ENCODE data around the gene PCBP3. TPM values are rescaled to one million over a fixed set of nuclear protein-coding genes. Genes with fewer than 3 reads are reported as not detected.
"Not testable (repeated sequence)": the region's sequence is repeated elsewhere in the genome, so short reads cannot be mapped to it uniquely, and the experiment has no call there.

Gene PCBP3
- total RNA-seq, 1 experiment from 2014 or later = 15.2 TPM

DNA sequence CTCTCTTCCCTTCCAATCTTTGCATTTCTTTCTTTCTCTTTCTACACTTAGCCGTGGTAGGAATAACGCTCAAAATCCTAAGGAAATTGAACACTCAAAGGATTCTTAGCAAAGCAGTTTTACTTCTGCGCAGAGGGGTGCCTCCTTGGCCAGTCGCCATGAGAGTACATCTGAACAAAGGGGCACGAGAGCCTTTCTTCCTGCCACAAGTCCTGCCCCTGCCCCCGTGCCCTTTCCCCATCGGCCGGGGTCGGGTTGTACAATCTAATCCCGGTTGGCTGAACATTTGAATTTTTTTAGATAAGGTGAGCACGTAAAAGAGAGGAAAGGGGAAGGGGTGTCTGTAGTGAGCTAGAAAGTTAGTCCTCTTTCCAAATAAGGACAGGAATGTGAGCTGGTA, 309.4 kb downstream of the PCBP3 start:
- no peak overlapping the region for H3K27ac ChIP-seq
- no peak for DNase-seq (ENCODE audit: low read depth in 1 of 2, low spot score in 2 of 2)
- no peaks in the 10 kb centered on the region for H3K36me3 ChIP-seq
- H3K27me3 ChIP-seq (replicated peaks) = no peaks in the 10 kb centered on the region
- no peaks in the 10 kb centered on the region for H3K9me3 ChIP-seq (replicated peaks)
- no peak overlapping the region for H3K4me3 ChIP-seq
- no peaks in the 10 kb centered on the region for H3K4me1 ChIP-seq (replicated peaks)

DNA sequence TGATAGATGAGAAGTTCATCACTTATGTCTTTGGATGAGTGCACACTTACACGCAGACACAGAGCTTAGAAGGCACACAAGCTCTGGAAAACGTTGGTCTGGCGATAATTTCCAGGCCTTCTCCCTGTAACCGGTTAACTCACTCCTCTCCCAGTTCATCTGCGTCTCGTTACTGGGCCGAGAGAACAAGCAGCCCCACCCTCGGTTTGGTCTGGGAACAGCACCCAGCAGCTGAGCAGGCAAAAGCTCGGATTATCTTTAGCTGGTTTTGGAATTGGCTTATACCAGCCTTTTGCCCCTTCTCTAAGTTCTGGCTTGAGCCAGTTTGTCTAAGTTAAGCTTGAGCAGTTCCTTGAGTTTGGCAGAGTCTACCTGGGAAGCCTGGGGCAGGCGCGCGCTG, 310.7 kb downstream of the PCBP3 start:
- no peaks in the 10 kb centered on the region for H3K4me1 ChIP-seq (replicated peaks)
- H3K9me3 ChIP-seq (replicated peaks) = no peaks in the 10 kb centered on the region
- H3K27me3 ChIP-seq (replicated peaks) = no peaks in the 10 kb centered on the region
- no peak for DNase-seq (ENCODE audit: low read depth in 1 of 2, low spot score in 2 of 2)
- no peak overlapping the region for H3K4me3 ChIP-seq
- H3K27ac ChIP-seq = no peak overlapping the region
- H3K36me3 ChIP-seq = no peaks in the 10 kb centered on the region

DNA sequence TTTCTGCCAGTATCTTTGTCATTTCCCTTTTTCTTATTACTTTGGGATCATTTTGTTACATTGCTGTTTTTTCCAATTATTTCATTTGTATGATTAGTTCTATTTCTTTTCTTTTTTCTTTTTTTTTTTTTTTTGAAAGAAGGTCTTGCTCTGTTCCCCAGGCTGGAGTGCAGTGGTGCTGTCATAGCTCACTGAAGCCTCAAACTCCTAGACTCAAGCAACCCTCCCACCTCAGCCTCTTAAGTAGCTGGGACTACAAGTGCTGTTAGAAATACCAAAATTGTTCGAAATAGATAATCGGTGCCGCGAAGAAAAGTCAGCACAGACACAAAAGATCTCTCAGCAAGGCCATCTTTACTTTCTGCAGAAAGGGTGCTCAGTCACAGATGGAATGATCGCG, 311.4 kb downstream of the PCBP3 start:
- no peaks in the 10 kb centered on the region for H3K36me3 ChIP-seq
- H3K27me3 ChIP-seq (replicated peaks) = no peaks in the 10 kb centered on the region
- H3K4me3 ChIP-seq = no peak overlapping the region
- no peak for DNase-seq (ENCODE audit: low read depth in 1 of 2, low spot score in 2 of 2)
- no peaks in the 10 kb centered on the region for H3K9me3 ChIP-seq (replicated peaks)
- no peaks in the 10 kb centered on the region for H3K4me1 ChIP-seq (replicated peaks)
- H3K27ac ChIP-seq = no peak overlapping the region

DNA sequence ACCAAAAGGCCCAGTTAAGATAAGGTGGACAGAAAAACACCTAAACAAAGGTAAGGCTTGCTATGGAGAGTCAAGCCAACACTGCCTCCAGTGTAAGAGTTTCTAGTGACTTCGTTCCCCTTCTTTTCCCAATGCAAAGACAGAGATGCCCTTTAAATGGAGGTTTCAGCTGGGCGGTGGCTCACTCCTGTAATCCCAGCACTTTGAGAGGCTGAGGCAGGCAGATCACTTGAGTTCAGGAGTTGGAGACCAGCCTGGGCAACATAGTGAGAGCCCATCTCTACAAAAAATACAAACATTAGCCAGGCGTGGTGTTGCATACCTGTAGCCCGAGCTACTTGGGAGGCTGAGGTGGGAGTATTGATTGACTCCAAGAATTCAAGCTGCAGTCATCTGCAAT, 314.0 kb downstream of the PCBP3 start:
- Histone ChIP-seq H3K36me3 (no peaks in the 10 kb centered on the region), H3K27me3 (replicated peaks) (no peaks in the 10 kb centered on the region), H3K4me1 (replicated peaks) (no peaks in the 10 kb centered on the region), H3K9me3 (replicated peaks) (peaks cover 3% of the 10 kb centered on the region; the same call in 1 of the 2 replicates), H3K27ac (no peak overlapping the region), H3K4me3 (no peak overlapping the region)
- no peak for DNase-seq (ENCODE audit: low read depth in 1 of 2, low spot score in 2 of 2)

DNA sequence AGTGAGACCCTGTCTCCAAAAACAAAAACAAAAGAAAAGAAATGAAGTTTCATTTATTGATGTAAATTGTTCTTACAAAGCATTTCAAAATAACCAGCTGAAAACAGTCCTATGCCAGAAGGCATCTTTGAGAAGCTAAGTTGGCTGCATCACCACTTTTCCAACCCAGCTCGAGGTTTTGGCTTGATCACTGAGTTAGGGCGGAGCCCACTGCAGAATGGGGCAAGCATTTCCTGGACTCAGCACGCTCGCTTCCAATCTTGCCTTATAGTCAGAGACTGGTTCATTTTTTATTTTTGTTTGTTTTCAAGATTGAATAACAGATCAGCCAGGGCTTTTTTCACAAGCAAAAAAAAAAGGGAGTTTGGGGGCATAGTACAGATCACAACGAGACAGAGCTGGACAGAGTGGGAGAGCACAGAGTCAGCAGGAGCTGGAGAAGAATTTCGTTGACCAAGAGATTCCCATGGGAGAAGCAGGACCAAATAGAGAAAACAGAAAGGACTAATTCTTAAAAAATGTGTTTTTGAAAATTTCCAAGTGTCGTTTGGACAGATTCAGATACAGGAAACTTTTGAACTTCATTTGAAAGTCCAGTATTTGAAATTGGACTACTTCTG, 314.6 kb downstream of the PCBP3 start:
- DNase-seq (ENCODE audit: low read depth in 1 of 2, low spot score in 2 of 2) = no peak
- no peaks in the 10 kb centered on the region for H3K4me1 ChIP-seq (replicated peaks)
- H3K27ac ChIP-seq = no peak overlapping the region
- no peaks in the 10 kb centered on the region for H3K27me3 ChIP-seq (replicated peaks)
- no peaks in the 10 kb centered on the region for H3K36me3 ChIP-seq
- H3K4me3 ChIP-seq = no peak overlapping the region
- peaks cover 3% of the 10 kb centered on the region; the same call in 1 of the 2 replicates for H3K9me3 ChIP-seq (replicated peaks)

DNA sequence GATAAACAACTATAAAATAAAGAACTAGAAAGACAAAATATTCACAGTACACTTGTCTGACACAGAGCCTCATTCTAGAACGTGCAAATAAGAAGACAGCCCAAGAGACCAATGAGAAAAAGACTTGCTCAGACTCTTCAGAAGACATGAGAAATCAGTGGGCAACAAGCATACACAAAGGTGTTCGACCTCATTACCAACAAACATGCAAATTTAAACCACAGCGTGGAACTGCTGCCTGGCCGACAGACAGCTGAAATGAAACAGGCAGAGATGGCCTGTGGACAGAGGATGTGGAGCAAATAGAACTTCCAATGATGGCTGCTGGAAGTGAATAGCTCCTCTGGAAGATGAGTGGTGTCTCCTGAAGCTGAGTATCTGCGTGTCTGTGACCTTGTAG, 315.7 kb downstream of the PCBP3 start:
- H3K27ac ChIP-seq = no peak overlapping the region
- no peaks in the 10 kb centered on the region for H3K36me3 ChIP-seq
- peaks cover 3% of the 10 kb centered on the region; the same call in 1 of the 2 replicates for H3K9me3 ChIP-seq (replicated peaks)
- H3K4me3 ChIP-seq = no peak overlapping the region
- no peaks in the 10 kb centered on the region for H3K4me1 ChIP-seq (replicated peaks)
- H3K27me3 ChIP-seq (replicated peaks) = no peaks in the 10 kb centered on the region
- no peak for DNase-seq (ENCODE audit: low read depth in 1 of 2, low spot score in 2 of 2)

DNA sequence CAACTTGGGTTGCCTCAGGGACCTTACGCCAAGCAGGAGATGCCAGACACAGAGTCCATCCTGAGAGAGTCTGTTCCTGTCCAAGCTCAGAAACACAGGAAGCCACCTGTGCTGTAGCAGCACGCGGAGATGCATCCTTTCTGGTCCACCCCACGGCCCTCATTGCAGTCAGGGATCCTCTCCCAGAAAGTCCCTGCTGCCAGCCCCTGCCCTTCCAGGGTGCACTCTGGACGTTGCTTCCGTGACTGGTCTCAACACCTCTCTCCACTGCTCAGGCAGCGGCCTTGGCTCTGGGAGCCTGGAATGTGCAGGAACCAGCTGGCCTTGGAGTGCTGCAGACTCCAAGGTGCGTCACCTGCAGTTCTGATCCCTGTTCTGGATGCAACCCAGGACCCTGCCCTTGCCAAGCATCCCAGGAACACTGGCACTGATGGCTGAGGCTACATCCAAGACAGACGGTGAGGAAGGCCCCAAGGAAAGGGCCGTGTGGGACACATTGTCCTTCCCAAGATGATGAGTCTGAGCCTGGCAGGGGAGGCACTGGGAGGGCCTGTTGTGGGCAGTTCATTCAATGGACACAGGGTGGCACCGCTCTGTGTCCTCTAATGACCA, 316.4 kb downstream of the PCBP3 start:
- no peak overlapping the region for H3K4me3 ChIP-seq
- H3K27ac ChIP-seq = no peak overlapping the region
- no peaks in the 10 kb centered on the region for H3K27me3 ChIP-seq (replicated peaks)
- peaks cover 6% of the 10 kb centered on the region; the same call in 1 of the 2 replicates for H3K9me3 ChIP-seq (replicated peaks)
- H3K4me1 ChIP-seq (replicated peaks) = no peaks in the 10 kb centered on the region
- no peaks in the 10 kb centered on the region for H3K36me3 ChIP-seq
- no peak for DNase-seq (ENCODE audit: low read depth in 1 of 2, low spot score in 2 of 2)

DNA sequence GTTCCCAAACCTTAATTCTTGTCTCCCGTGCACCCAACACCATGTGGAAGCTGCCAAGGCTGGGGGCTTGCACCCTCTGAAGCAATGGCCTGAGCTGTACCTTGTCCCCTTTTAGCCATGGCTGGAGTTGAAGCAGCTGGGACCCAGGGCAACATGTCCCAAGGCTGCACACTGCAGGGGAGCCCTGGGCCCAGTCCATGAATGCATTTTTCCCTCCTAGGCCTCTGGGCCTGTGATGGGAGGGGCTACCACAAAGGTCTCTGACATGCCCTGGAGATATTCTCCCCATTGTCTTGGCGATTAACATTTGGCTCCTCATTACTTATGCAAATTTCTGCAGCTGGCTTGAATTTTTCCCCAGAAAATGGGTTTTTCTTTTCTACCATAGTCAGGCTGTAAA, 317.9 kb downstream of the PCBP3 start:
- not testable (repeated sequence) for H3K4me1 ChIP-seq (replicated peaks); H3K36me3 ChIP-seq; H3K4me3 ChIP-seq; H3K27ac ChIP-seq; H3K9me3 ChIP-seq (replicated peaks); DNase-seq (ENCODE audit: low read depth in 1 of 2, low spot score in 2 of 2); H3K27me3 ChIP-seq (replicated peaks)

DNA sequence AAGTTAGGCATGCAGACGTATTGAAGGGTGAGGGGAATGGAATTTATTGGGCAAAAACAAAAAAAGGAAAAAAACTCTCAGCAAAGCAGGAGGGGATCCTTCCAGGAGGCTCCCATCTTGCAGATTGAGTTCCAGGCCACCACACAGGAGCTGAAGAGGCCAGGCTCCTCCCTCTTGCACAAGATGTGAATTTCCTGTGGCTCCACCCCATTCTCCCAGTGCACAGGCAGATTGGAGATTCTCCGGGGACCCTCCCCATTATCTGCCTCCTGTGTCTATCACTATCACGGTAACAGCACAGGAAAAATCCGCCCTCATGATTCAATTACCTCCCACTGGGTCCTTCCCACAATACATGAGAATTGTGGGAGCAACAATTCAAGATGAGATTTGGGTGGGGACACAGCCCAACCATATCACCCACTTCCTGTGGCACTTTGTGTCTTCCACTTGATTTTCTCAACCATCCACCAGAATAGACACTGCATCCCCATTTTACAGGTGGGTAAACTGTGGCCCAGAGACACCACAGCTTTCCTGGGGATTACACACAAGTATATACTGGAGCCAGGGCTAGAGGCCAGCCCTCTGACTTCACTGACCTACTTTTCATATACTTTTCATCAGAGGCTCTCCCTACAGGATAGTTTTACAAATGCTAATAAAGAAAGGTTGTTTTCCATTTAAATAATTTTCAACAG, 319.2 kb downstream of the PCBP3 start:
- DNase-seq (ENCODE audit: low read depth in 1 of 2, low spot score in 2 of 2) = no peak
- H3K27me3 ChIP-seq (replicated peaks) = no peaks in the 10 kb centered on the region
- no peak overlapping the region for H3K4me3 ChIP-seq
- H3K27ac ChIP-seq = no peak overlapping the region
- H3K4me1 ChIP-seq (replicated peaks) = no peaks in the 10 kb centered on the region
- peaks cover 6% of the 10 kb centered on the region; the same call in 1 of the 2 replicates for H3K9me3 ChIP-seq (replicated peaks)
- no peaks in the 10 kb centered on the region for H3K36me3 ChIP-seq

DNA sequence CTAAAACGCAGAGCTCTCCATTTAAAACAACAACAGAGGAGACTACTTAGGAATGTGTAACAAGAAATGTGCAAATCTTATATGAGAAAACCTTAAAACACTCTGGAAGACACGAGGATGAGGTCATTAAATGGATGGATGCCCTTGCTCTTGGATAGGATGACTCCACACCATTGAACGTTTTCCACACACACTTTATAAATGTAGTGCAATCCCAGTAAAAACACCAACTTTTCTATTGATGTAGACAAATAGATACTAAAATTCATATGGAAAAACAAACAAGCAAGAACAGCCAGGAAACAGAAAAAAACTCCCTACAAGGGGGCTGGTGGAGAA, 319.7 kb downstream of the PCBP3 start:
- Histone ChIP-seq H3K27ac (no peak overlapping the region), H3K9me3 (replicated peaks) (peaks cover 6% of the 10 kb centered on the region; the same call in 1 of the 2 replicates), H3K4me1 (replicated peaks) (no peaks in the 10 kb centered on the region), H3K36me3 (no peaks in the 10 kb centered on the region), H3K4me3 (no peak overlapping the region), H3K27me3 (replicated peaks) (no peaks in the 10 kb centered on the region)
- no peak for DNase-seq (ENCODE audit: low read depth in 1 of 2, low spot score in 2 of 2)

DNA sequence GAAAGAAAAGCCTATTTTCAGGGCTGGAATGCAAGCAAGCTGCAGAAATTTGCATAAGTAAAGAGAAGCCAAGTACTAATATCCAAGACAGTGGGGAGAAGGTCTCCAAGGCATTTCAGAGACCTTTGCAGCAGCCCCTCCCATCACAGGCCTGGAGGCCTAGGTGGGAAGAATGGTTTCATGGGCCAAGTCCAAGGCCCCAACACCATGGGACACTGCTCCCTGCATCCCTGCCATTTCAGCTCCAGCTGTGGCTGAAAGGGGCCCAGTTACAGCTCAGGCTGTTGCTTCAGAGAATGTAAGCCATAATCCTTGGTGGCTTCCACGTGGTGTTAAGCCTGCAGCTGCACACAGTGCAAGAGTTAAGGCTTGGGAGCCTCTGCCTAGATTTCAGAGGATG, 321.1 kb downstream of the PCBP3 start:
- Histone ChIP-seq H3K4me1 (replicated peaks) (no peaks in the 10 kb centered on the region), H3K4me3 (no peak overlapping the region), H3K9me3 (replicated peaks) (peaks cover 6% of the 10 kb centered on the region; the same call in 1 of the 2 replicates), H3K27me3 (replicated peaks) (no peaks in the 10 kb centered on the region), H3K27ac (no peak overlapping the region), H3K36me3 (no peaks in the 10 kb centered on the region)
- DNase-seq (ENCODE audit: low read depth in 1 of 2, low spot score in 2 of 2) = no peak

DNA sequence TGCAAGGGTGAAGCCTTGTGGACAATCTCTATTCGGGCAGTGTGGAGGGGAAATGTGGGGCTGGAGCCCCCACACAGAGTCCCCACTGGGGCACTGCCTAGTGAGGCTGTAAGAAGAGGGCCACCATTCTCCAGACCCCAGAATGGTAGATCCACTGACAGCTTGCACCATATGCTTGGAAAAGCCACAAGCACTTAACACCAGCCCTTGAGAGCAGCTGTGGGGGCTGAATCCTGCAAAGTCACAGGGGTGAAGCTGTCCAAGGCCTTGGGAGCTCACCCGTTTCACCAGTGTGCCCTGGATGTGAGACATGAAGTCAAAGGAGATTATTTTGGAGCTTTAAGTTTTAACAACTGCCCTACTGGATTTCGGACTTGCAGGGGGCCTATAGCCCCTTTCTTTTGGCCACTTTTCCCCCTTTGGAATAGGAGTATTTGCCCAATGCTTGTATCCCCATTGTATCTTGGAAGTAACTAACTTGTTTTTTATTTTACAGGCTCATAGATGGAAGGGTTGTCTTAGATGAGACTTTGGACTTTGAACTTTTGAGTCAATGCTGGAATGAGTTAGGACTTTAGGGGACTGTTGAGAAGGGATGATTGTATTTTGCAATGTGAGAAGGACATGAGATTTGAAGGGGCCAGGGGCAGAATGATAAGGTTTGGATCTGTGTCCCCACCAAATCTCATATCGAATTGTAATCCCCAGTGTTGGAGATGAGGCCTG, 321.7 kb downstream of the PCBP3 start:
- Histone ChIP-seq H3K9me3 (replicated peaks) (peaks cover 6% of the 10 kb centered on the region; the same call in 1 of the 2 replicates), H3K27ac (no peak overlapping the region), H3K4me3 (no peak overlapping the region), H3K4me1 (replicated peaks) (peaks cover under 1% of the 10 kb centered on the region), H3K36me3 (no peaks in the 10 kb centered on the region), H3K27me3 (replicated peaks) (no peaks in the 10 kb centered on the region)
- no peak for DNase-seq (ENCODE audit: low read depth in 1 of 2, low spot score in 2 of 2)

DNA sequence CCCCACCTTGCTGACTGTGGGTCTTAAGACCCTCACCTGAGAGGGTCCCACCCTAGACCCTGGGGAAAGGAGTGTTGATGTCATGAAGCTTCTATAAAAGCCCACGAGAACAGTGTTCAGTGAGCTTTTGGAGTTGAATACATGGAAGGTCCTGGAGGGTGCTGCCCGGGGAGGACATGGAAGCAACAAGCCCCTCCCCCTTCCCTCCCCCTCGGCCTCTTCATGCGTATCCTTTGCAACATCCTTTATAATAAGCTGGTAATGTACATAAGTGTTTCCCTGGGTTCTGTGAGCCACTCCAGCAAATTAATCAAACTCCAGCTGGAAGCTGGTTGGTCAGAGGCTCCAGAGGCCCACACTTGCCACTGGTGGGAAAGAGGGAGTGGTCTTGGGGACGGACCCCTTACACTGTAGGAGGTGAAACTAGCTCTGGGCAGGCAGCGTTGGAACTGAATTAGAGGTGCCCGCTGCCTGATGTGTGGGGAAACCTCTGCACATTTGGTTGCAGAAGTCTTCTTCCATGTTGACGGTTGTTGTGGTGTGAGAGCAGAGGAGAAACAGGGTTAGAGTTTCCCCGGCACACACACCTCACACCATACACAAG, 323.4 kb downstream of the PCBP3 start:
- Histone ChIP-seq H3K4me3 (no peak overlapping the region), H3K9me3 (replicated peaks) (peaks cover 3% of the 10 kb centered on the region; the same call in 1 of the 2 replicates), H3K27me3 (replicated peaks) (no peaks in the 10 kb centered on the region), H3K36me3 (no peaks in the 10 kb centered on the region), H3K27ac (no peak overlapping the region), H3K4me1 (replicated peaks) (peaks cover 17% of the 10 kb centered on the region)
- no peak for DNase-seq (ENCODE audit: low read depth in 1 of 2, low spot score in 2 of 2)

Data from SJSA1 (cell line).